Measurements from ENCODE around the gene NPAS3. TPM values are rescaled to one million over a fixed set of nuclear protein-coding genes. Genes with fewer than 3 reads are reported as not detected.

Gene NPAS3
- under 1 TPM; 0.09 to 0.21 TPM for total RNA-seq
- under 1 TPM; 0.46 to 0.79 (median 0.66) TPM for polyA plus RNA-seq (ENCODE audit: insufficient read length in 6 of 6)
- long read RNA-seq, donor 1 = 0 reads
- long read RNA-seq, donor 2 = 0 reads
- long read RNA-seq, donor 3 = 0 reads
- long read RNA-seq, donor 4 = 0 reads
- long read RNA-seq, donor 5 = 0 reads
- long read RNA-seq, donor 6 = 0 reads
- long read RNA-seq, donor 7 = 0 reads
- long read RNA-seq, donor 8 = 0 reads
- long read RNA-seq, donor 9 = 0 reads
- long read RNA-seq, donor 10 = 0 reads
- long read RNA-seq, donor 11, partial matches to known transcripts = 7 of 8 reads
- long read RNA-seq, donor 11, other reads (novel, unspliced or antisense) = 0 of 8 reads
- long read RNA-seq, donor 12 = 0 reads

DNA sequence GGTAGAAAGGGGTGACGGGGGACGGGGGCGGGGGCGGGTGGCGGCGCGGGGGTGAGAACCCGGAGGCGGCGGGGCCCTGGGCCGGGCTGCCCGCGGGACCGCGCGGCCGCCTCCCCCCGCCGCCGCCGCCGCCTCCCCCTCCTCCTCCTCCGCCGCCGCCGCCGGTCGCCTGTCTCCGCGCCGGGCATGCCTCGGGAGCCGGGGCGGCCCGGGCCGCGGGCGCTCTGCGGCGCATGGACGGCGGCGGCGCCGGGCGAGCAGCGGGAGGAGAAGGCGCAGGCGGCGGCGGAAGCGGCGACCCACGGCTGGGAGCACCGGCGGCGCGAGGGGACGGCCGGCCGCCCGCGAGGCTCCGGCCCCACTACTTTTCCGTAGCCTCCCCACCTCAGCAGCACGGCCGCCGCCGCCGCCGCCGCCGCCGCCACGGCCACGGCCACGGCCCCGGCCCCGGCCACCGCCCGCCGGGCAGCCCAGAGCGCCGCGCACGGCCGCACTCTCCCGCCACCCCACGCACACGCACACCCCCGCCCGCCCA, at the start of gene NPAS3:
NPAS3 (plus strand) TSS at position 161 of the 535 bp plus-strand sequence.
- H3K36me3 ChIP-seq = no peaks in the 10 kb centered on the region
- peaks cover 47 to 88% of the 10 kb centered on the region in 2 donors for H3K27me3 ChIP-seq
- H3K27ac ChIP-seq = no peak within 1 kb of the TSS
- peak within 1 kb of the TSS; percentile 22 to 41 for H3K4me3 ChIP-seq
- intact Hi-C loops (cut with DNase I) = no loop called here
- peak in 1 of 4 donors; percentile 76 for DNase-seq
- peak; percentile 11 for ATAC-seq
- H3K9me3 ChIP-seq = no peaks in the 10 kb centered on the region
- TF ChIP-seq CTCF (IDR thresholded peaks at IDR 0.05) = no peak
- H3K4me1 ChIP-seq = peaks cover 0 to 27% of the 10 kb centered on the region in 2 donors

DNA sequence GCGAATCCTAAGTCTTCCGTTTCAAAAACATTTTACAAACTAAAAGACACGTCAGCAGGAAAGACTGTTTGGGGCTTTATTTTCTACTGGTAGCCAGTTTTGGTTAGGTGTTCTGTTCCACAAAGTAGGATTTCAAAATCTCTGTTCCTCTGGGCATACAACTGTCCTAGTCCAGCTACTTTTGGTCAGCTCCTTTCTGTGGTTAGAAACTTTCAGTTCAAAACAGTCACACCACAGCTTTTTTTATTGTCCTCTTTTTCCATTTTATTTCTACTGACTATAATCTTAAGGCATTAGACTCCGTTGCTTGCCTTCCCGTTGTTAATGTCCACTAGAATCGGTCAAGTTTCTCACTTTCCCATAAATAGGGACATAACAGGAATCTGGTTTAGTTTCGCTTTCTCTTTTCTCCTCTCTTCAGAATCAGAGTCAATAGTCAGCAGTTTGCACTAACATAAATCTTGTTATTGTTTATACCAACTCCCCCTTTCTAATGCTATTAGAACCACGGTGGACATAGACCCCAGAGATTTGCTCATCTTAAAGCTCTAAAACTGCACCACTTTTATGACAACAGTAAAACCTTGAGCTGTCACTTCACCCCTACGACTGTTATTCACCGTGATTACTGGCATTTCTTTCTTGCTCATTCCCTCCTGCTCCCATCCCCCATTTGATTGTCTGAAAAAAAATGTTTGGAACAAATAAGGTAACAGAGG, 41.5 kb upstream of the NPAS3 start:
- H3K27me3 ChIP-seq = no peaks in the 10 kb centered on the region
- ATAC-seq = peak; percentile 48
- peak in 2 of 4 donors; percentile 11 to 29 for DNase-seq

GRCh38 chr14:32897698-32898064, 41.0 kb upstream of the NPAS3 start:
- H3K4me3 ChIP-seq = peak overlapping the region in 1 of 2 donors; percentile 33
- intact Hi-C loops (cut with DNase I) = no loop called here
- no peak for DNase-seq
- H3K9me3 ChIP-seq = no peaks in the 10 kb centered on the region
- H3K27me3 ChIP-seq = no peaks in the 10 kb centered on the region
- H3K4me1 ChIP-seq = no peaks in the 10 kb centered on the region
- ATAC-seq = no peak
- H3K27ac ChIP-seq = peak overlapping the region; percentile 62 to 64
- TF ChIP-seq CTCF (IDR thresholded peaks at IDR 0.05) = no peak
- H3K36me3 ChIP-seq = no peaks in the 10 kb centered on the region

More for the DNA sequence above, 41.5 kb upstream of the NPAS3 start:
- Histone ChIP-seq H3K36me3 (no peaks in the 10 kb centered on the region), H3K27ac (peak overlapping the region; percentile 62 to 64), H3K4me3 (peak overlapping the region; percentile 23 to 33), H3K4me1 (no peaks in the 10 kb centered on the region), H3K9me3 (no peaks in the 10 kb centered on the region)
- intact Hi-C loops (cut with DNase I) = no loop called here
- no peak for TF ChIP-seq CTCF (IDR thresholded peaks at IDR 0.05)

DNA sequence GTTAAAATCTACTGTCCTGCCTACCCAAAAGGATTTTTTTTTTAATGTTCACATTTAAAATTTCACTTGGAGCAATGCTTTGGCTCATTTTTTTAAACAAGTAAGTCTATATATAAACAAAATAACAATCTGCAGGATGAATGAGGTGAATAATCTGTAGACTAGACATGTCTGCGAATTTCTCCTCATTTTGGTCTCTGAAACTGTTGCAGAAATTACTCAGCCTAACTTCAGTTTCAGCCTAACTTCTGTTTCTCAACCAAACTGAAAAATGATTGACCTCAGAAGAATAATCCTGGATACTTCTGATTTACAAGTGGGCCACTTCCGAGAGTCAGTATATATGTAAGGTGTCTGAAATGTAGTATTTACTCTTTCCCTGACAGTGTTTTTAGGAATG, 39.8 kb upstream of the NPAS3 start:
- H3K9me3 ChIP-seq = no peaks in the 10 kb centered on the region
- no peaks in the 10 kb centered on the region for H3K36me3 ChIP-seq
- H3K27me3 ChIP-seq = no peaks in the 10 kb centered on the region
- H3K4me1 ChIP-seq = no peaks in the 10 kb centered on the region
- H3K4me3 ChIP-seq = no peak overlapping the region
- TF ChIP-seq CTCF (IDR thresholded peaks at IDR 0.05) = no peak
- no peak for DNase-seq
- no peak for ATAC-seq
- intact Hi-C loops (cut with DNase I) = no loop called here
- no peak overlapping the region for H3K27ac ChIP-seq

DNA sequence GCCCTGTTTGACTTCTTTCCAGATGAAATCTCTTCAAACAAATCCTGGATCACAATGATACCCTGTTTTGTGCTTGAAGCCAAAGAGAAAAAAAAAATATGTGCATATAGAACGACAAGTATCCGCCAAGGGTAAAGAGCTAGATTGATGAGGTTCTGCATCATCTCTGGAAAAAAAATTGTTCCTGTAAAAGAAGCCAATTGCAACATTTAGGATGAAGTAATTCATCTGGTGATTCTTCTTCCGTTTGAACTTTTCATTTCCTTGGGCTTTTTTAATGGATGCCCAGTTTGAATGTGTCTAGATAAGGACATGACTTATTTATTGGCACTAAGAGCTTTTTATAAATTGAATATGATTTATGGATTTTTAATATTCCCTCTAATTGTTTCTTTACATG, 38.1 kb upstream of the NPAS3 start:
- Histone ChIP-seq H3K27me3 (no peaks in the 10 kb centered on the region), H3K27ac (no peak overlapping the region), H3K4me3 (no peak overlapping the region), H3K36me3 (no peaks in the 10 kb centered on the region), H3K4me1 (no peaks in the 10 kb centered on the region), H3K9me3 (no peaks in the 10 kb centered on the region)
- DNase-seq (no peak), ATAC-seq (no peak)
- no peak for TF ChIP-seq CTCF (IDR thresholded peaks at IDR 0.05)
- intact Hi-C loops (cut with DNase I) = no loop called here

Measured in left lung (tissue), 14 donors.